Left colon (tissue), 2 donors: ENCODE measurements around the gene RGCC. TPM values are rescaled to one million over a fixed set of nuclear protein-coding genes. Genes with fewer than 3 reads are reported as not detected.
A peak's percentile ranks its signal among the peaks of the same experiment; 100 is the strongest.

Experiments
- ATAC-seq: fragments of 200-7000 bp; cut with Tn5 transposase; one replicate; pipeline ENCODE4 v1.9.1; 2020; ENCODE audit warnings: mild to moderate bottlenecking, moderate library complexity
- DNase-seq, 2 donors: peaks; one replicate each; pipeline ENCODE4 v3.0.0-alpha.2; 2020
- intact Hi-C, 2 donors: fragments of 100-400 bp; cut with DNase I in 1 of 2; cut with micrococcal nuclease in 1 of 2; formaldehyde crosslinking; loops; one replicate each; pipeline versions ENCODE4 v1.11.2 to v1.14.0; 2022; cut with DNase I, micrococcal nuclease
- total RNA-seq, 2 donors: library from RNA; stranded (reverse); fragmentation: NEBNext Ultra II Directional; extraction: Animal tissue kit (Norgen Biotek cat#: 25700); gene quantifications; one replicate each; pipeline ENCODE4 v1.2.1, GENCODE V29; 2021
- donor health status: DM: no; HTN: no; CAD: no.
- donor health status: DM: yes; HTN: yes; CAD: no.

The RGCC gene
- total RNA-seq, 2 donors from 2014 or later = 5.7 to 6.4 TPM

GRCh38 chr13:41505209-41505835 lies 48.0 kb downstream of the RGCC start:
- ATAC-seq (no peak), DNase-seq (no peak)
- intact Hi-C loops = no loop called here

GRCh38 chr13:41506312-41506711 lies 49.0 kb downstream of the RGCC start:
- intact Hi-C loops = no loop called here
- DNase-seq (no peak), ATAC-seq (no peak)

GRCh38 chr13:41509971-41510370 lies 52.6 kb downstream of the RGCC start:
- DNase-seq (no peak), ATAC-seq (no peak)
- intact Hi-C loops = no loop called here

- DNase-seq (no peak), ATAC-seq (no peak)
- intact Hi-C loops = no loop called here
Measured at GRCh38 chr13:41511827-41512226, 54.5 kb downstream of the RGCC start.

- ATAC-seq (no peak), DNase-seq (no peak)
- intact Hi-C loops = no loop called here
Measured at GRCh38 chr13:41512441-41512840, 55.1 kb downstream of the RGCC start.

GRCh38 chr13:41513600-41513999 lies 56.2 kb downstream of the RGCC start:
- intact Hi-C loops = no loop called here
- no peak for DNase-seq
- ATAC-seq = no peak

- DNase-seq (no peak), ATAC-seq (no peak)
- intact Hi-C loops = no loop called here
Measured at GRCh38 chr13:41514853-41515395, 57.6 kb downstream of the RGCC start.

GRCh38 chr13:41515491-41516139 lies 58.3 kb downstream of the RGCC start:
- no peak for ATAC-seq
- peak in 1 of 2 donors; percentile 45 for DNase-seq
- intact Hi-C loops = no loop called here

GRCh38 chr13:41516166-41516565 lies 58.8 kb downstream of the RGCC start:
- DNase-seq = no peak
- no peak for ATAC-seq
- intact Hi-C loops = no loop called here

GRCh38 chr13:41516760-41517159 lies 59.4 kb downstream of the RGCC start:
- DNase-seq = no peak
- intact Hi-C loops = no loop called here
- no peak for ATAC-seq

GRCh38 chr13:41520016-41520659 lies 62.8 kb downstream of the RGCC start:
- no peak for DNase-seq
- intact Hi-C loops = no loop called here
- no peak for ATAC-seq

Other genes with a start within 250 kb of the RGCC start
- 10 to 100 TPM; 11.4 to 14.9 TPM for gene MTRF1, start 194.0 kb upstream of the RGCC start, total RNA-seq
- gene NAA16, start 146.3 kb upstream of the RGCC start, total RNA-seq = 10 to 100 TPM; 11.1 to 12.6 TPM